LoVo (cell line): Measurements from ENCODE around the gene PLSCR5.

ENCODE experiments used
- DNase-seq: peaks from one replicate; pipeline ENCODE4 v3.0.0-alpha.2; 2016; ENCODE audit warnings: low spot score

PLSCR5 gene

DNA sequence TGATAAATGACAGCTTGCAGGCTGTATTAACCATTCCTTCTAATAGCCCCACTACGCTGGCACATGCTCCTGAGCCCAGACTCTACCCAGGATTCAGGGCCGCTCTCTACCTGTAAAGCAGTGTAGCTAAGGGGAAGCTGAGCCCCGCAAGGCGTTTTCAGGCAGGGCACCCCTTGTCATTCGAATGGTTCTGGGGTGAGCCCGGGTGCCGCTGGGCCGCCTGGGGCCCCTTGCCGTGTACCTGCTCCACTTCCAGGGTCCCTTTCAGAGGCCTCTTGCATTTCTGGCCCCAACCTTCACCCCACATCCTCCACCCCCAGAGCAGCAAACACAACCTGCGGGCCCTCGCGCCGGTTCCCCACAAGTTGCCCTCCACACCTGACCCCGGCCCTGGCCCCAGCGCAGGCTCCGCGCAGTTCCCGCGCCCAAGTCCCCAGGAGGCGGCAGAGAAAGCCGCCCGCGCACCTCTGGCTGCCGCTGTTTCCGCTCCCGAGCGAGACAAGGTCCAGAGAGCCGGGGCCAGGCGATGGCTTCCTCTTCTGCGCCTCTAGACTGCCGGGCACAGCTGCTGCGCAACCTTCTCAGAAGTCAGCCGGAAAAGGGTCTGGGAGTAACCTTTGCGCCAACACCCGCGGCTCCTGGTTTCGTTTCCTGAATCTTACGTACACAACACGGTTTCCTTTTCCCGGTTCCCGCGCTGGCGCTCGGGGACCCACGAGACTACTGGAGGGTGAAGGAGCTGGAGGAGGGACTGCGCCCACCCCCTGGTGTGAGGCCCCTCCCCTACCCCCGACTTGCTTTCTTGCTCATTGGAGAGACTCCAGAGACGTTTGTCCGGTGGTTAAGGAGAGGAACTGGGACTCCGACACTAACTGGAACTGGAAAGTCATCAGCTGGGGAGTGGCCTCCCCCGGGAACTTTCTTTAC, 60.9 kb downstream of the PLSCR5 start, which contains the start of gene PLSCR1:
PLSCR1 (minus strand) TSS at position 606 of the 927 bp plus-strand sequence. CDS start 8,055 bp downstream, outside the sequence.
- DNase-seq = peak; percentile 93

- no peak for DNase-seq
These were observed 61.6 kb downstream of the PLSCR5 start for GRCh38 chr3:146543461-146544001.

DNA sequence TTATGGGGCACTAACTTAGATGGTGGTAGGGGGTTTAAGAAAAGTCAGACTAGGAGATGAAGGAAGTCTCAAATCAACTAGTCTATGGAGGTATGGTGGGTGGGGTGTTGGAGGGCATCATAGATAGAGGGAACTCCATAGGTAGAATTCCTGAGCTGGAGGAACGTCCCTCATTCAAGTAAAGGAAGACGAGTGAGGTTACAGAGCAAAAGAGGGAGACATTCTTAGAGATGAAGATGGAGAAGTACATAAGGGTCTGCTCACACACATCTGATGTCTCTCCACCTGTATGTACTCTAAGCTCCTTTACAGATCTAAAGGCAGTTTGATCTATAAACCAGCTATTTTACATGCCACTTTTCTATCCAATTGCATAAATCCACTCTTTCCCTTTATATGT, 62.2 kb downstream of the PLSCR5 start:
- DNase-seq = no peak

DNA sequence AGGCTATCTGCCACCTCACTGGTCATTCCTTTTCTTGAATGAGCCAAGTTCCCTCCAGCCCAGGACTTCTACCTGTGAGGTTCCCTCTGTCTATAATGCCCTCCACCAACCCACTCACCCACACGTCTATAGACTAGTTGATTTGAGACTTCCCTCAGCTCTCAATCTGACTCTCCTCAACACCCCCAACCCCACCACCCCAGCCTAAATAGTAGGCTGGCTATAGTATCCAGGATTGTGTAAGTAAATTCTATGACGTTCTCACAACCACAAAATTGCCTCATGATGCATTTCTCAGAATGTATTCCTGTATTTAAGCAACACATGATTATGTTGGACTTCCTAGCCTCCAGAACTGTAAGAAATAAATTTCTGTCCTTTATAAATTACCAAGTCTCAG, 63.0 kb downstream of the PLSCR5 start:
- DNase-seq = no peak

- DNase-seq = no peak
These were observed 64.2 kb downstream of the PLSCR5 start for GRCh38 chr3:146540978-146541377.

DNA sequence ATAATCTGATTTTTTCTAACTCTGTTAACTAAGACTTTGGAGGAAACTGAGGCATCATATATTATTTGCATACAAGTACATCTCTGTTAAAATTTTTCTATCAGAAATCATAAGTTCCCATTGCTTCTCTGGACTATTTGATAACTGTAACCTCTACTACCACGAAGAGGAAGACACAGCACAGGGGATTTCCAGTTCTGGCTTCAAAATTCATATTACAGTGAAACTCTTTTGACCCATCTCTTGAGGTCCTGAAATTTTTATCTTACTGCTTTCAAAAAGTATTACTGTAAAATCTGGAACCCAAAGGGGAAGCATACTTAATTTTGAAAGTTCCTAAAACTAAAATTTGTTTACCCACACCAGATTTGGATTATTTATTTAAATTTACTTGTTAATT, 64.9 kb downstream of the PLSCR5 start:
- DNase-seq = no peak

DNA sequence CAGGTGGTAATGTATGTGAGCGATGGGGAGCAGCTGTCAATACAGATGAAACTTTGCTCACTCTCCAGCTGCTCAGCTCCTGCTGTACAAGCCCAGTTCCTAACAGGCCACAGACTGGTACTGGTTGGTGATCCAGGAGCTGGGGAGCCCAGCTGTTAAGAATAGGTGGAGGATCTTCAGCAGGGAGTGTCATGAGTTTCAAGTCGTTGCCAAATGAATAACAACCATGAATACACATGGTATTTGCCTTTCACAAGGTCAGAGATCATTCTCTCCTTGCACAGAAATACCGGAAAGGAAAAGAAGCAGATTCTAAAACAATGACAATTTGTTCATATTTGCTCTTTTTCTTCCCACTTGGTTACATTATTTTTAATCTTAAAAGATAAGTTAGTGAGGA, 65.8 kb downstream of the PLSCR5 start:
- no peak for DNase-seq

DNA sequence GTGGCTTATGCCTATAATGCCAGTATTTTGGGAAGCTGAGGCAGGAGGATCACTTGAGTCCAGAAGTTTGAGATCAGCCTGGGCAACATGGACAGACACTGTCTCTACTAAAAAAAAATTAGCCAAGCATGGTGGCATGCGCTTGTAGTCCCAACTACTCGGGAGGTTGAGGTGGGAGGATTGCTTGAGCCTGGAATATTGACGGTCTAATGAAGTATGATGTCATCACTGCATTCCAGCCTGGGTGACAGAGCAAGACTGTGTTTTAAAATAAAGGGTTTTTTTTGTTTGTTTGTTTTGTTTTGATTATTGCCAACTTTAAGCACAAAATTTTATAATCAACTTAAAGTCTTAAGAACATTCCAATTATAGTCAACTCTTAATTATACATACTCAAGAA, 67.5 kb downstream of the PLSCR5 start:
- no peak for DNase-seq

- DNase-seq = no peak
These were observed 68.5 kb downstream of the PLSCR5 start for GRCh38 chr3:146536681-146537080.
